Stimulated activated CD4-positive, alpha-beta T cell treated with anti-CD3 and anti-CD28 coated beads, Interleukin-15, amount 100 ng/mL, for 24 hours (primary cell): ENCODE results near the gene KCNJ6.

Experiments
- DNase-seq: peaks from one replicate; pipeline ENCODE4 v3.0.0-alpha.2; 2020

KCNJ6 gene

DNA sequence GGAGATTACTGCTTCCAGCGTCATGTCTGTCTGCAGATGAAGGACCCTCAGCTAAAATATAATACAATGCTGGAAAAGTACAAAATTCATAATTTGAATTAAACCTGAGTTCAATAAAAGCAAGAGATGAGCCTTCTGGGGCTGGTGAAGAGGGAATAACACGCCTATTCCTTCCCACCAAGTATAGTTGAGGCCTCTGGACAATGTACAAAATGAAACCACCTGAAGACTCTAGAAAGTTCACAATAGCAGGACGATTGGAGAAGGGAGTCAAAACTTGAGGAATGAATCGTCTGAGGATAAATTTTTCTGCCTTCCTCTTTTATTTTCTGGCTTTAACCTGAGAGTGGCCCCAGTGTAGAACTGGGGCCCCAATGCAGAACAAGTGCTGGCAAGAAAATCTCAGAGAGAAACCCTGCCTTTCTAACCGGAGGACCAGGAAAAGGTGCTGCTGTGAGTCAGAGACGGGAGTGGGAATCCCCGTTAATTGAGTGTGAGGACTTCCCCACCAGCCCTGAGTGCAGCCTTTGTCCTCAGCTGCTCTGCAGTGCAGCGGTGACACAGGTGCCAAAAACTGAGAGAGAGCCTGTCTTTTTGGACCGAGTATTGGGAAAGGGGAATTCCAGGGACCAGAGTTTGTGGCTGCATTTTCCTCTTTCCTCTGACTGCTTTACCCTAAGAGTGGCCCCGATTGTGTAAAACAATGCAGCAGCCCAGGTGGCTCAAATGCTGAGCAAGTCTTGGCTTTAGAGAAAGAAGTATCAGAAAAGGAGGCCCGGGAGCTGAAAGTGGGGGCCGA, 284.7 kb downstream of the KCNJ6 start:
- no peak for DNase-seq

DNA sequence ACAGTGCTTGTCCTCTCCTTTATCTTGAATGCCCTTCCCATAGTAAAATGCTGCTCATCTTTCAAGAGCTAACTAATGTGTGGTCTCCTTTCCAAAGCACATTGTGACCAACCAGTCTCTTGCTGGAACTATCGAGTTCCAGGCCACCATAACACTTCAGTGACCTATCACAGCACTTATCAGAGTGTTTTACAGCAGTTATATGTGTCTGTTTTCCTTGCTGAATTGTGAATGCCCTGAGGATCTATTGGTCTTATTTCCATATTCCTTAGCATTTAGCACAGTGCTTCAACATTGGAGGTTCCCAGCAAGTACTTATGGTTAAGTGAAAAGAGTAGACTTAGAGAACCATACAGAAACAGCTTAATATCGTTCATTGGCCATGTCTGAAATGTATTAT, 285.4 kb downstream of the KCNJ6 start:
- DNase-seq: no peak

DNA sequence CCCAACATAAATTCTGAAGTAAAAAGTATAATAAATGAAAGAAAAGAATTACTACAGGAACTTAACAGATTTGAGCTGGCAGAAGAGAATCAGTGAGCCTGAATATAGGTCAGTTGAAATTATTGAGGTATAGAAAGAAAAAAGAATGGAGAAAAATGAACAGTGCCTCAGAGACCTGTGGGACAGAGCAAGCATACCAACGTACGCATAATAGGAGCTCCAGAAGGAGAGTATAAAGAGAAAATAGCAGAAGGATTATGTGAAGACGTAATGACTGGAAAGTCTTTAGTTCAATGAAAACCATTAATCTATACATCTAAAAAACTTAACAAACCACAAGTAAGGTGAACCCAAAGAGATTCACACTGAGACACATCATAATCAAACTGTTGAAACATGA, 287.9 kb downstream of the KCNJ6 start:
- no peak for DNase-seq

DNA sequence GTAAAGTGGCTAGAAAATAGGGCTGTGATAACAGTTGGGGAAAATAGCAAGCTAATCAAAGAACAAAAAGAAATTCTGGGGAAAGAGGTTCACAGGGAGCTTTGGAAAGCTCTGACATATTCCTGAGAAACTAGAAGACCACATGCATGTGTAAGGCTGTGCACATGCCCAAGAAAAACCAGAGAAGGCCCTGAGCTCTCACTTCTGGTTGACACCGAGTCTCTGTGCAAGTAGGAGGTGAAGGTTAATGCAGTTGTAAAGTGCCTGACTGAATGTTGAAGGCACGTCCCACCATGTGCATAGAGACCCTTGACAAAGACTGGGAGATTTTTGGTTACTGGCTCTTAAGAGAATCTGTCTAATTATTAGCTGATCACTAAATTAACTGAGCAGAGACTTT, 288.7 kb downstream of the KCNJ6 start:
- DNase-seq: no peak

DNA sequence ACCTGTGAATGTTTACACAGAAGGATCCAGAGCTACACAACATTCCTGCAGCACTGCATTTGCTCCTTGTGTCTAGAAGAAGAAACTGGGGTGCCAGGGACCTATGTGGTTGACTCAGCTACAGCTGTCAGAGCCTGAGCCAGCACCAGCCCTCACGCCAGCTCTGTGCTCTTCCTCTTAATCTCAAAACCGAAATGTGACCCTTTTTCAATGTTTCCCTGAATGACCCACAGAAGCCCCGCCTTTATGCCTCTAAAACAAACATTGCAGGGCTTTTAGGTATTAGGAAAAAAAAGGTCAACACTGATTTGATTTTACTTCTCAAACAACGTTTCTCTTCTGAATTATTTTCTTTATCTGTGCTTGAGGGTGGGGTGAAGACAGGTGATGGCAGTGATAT, 289.2 kb downstream of the KCNJ6 start:
- no peak for DNase-seq

DNA sequence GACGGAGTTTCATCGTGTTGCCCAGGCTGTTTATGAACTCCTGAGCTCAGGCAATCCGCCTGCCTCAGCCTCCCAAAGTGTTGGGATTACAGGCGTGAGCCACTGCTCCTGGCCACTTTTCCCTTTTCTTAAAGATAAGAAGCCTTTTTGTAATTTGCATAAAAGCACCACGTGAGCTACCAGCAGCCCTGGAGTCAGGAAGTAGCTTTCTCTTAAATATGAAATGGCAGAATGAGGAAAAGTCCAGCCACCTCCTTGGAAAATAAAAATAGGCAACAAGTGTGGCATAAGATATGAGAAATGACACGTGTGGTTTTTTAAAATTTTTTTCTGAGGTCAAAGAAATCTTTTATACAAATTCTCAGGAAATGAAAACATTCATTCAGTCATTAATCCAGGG, 289.9 kb downstream of the KCNJ6 start:
- no peak for DNase-seq

DNA sequence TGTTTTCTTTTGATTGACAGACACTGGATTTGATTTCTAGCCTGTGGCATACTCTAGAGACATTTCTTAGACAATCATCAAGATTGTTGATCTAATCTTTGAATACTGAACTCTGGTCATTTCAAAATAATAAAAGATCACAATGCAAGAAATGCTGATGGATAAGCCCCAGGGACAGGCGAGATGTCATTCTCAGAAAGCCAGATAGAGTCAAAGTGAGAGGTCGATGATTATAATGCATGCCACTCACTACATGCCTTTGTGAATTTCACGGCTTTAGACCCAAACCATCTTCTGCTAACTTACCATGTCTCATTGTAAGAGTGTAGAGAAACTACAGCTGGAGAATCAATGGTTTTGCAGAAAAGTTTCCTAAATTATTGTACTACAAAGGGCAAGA, 292.6 kb downstream of the KCNJ6 start:
- no peak for DNase-seq

DNA sequence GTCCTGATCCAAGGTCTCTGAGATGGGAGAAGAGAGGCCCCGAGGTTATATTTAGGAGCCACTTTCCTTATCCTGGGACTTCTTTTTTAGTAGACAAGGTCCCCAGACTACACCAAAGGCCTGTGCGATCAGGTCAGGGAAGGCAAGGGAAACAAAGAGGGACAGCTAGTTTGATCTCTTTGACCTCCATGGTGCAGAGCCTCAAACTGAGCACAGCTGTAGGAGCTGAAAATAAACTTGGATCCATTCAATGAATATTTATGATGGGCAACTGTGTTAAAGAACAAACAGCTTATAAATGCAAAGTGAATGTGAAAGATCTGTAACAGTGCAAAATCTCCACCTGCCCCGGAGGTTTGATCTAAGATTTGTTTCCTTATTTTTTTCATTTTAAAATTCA, 293.1 kb downstream of the KCNJ6 start:
- no peak for DNase-seq

DNA sequence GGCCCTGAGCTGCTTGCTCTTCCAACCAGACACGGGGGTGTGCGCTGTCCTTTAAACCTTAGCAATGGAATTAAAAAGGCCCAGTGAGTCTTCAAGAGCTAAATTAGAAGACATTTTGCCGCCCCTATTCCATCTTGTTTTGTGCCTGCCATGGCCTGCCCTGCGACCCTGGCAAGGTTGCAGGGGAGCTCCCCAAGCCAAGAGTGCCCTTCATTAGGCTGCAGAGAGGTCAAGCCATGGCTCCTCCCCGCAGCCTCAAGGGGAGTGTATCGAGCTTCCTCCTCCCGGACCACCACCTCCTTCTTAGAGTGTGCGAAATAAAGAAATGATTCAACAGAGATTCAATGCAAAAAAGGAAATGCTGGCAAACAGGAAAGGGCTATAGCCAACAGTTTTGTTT, 293.5 kb downstream of the KCNJ6 start:
- no peak for DNase-seq

DNA sequence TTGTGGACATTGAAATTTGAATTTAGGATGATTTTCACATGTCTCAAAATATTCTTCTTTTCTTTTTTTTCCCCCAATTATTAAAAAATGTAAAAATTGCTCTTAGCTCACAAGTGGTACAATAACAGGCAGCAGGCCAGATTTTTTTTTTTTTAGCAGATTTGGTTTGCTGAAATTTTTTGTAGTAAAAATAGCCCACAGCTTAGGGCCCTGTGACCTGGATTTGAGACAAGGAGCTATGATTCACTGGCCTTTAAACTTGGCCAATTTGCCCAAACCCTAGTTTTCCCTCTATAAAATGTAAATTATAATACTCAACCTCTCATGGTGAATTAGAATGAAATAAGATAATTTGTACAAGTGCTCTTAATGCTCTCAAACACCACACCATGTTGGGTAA, 295.9 kb downstream of the KCNJ6 start:
- DNase-seq: no peak

DNA sequence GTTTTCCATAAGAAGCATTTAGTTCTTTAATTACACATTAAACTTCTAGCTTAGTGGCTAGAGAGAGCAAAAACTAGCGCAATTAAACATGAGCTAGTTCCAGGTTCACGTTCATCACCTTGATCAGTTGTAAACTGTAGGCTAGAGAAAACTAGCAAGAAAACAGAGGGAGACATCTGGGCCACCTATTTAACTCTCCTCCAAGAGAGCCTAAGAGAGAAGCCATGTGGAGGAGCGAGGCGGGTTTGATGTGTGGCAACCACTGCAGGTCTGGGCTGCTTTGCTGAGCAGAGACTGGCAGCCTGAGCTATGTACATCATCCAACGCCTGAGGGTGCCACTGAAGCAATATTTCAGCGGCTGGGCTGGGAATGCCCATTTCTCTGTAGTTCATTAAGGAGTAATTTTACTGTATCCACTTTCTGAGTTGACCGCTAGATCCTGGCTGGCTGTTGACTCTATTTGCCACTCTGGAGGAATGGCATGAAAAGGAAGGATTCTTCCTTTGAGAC, 296.7 kb downstream of the KCNJ6 start:
- DNase-seq: no peak

DNA sequence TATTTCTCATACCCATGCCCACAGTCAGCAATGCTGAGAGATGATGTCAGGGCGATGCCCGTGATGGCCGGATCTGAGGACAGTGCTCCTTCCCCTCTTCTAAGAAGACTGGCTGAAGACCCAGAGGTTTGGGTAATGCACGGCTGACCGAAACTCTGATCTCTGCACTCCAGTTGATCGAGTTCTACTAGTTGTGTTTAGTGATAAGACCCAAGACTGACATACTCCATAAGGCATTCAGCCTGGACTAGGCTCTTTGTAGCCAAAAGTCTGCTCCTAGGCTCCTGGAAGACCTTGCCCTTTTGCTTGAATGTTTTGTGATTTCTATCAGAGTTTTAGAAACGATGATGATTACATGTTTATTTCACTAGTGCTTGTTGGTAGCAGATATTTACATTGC, 298.2 kb downstream of the KCNJ6 start:
- no peak for DNase-seq

DNA sequence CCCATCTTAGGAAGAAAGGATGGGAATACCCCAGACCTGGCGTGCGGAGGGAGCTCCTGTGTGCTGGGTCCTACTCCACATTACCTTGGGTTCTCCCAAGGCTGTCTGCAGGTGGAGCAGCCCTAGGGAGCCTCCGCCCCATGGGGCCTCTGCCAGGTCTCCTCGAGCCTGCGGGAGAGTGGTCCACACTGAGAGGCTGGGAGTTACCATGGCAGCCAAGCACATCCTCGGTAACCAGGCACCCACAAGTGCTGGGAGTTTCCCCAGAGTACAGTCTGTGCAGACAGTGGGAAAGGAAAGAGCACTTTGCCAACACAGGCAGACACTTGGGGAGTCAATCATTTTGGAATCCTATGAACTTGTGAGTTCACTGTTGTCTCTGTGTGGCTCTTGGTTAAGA, 300.3 kb downstream of the KCNJ6 start:
- DNase-seq: no peak

DNA sequence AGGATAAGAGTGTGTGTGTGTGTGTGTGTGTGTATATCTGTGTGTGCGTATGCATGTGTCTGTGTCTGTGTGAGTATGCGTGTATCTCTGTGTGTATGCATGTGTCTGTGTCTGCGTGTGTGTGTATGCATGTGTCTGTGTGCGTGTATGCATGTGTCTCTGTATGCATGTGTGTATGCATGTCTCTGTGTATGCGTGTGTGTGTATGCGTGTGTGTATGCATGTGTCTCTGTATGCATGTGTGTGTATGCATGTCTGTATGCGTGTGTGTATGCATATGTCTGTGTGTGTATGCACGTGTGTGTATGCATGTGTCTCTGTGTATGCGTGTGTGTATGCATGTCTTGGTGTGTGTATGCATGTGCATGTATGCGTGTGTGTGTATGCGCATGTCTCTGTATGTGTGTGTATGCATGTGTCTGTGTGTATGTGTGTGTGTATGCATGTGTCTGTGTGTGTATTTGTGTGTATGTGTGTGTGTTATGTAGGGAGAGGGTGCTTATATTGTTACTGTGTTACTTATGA, 301.8 kb downstream of the KCNJ6 start:
- DNase-seq: no peak

DNA sequence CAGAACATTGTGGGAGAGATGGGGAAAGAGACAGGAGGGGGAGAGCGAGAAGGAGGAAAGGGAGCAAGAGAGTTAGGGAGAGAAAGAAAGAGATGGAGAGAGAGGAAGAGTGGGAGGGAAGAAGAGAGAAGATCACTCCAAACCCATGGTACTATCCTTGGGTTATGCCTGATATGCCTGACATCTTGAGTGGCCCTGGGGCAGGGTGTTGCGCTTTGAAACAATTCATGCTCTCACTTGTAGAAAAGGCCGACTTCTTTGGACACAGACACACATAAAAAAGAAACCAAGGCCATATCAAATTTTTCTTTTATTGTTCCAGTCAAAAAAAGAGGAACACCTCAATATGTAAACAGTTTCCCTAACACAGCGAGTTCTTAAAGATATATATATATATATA, 309.2 kb downstream of the KCNJ6 start:
- DNase-seq: no peak

DNA sequence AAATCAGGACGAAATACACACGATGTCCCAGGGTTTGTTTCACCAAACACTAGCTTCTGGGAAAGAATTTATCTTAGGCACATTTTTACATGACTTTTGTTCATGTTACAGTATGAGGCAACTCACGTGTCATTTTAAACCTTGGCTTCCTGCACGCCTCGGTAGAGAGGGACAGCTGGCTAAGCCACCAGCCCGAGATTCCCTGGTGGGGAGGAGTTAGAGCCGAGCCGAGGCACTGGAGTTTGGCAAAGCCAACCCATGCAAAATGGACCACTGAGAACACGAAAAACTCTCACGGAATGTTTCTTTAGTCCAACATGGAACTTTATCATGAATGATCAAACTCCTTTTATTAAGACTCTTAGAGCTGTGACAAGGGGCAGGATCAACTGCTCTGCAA, 309.7 kb downstream of the KCNJ6 start:
- no peak for DNase-seq

DNA sequence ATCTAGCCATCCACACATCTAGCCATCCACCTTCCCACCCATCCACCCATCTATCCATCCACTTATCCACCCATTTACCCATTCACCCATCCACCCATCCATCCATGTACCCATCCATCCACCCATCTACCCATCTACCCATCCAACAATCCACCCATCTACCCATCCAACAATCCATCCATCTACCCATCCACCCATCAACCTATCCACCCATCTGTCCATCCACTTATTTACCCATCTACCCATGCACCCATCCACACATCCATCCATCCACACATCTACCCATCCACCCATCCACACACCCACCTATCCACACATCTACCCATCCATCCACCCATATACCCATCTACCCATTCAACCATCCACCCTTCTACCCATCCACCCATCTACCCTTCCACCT, 311.3 kb downstream of the KCNJ6 start:
- DNase-seq: no peak

DNA sequence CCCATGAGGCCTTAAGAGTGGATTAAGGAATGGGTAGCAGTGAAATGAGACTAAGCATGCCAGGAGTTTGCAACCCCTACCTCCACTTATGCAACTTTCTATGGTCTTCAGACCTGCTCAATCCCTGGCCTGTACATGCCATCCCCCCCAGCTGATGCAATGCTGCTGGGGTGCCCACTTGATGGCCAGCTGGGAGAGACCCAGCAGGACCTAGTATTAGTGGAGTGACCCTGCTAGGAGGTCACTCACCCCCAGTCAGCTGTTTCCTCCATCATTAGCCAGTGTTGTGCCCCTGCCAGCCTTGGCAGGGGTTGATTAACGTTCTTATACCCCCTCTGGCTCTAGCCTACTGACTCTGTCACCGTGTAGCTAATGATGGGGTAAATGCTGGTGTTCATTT, 313.1 kb downstream of the KCNJ6 start:
- DNase-seq: no peak

DNA sequence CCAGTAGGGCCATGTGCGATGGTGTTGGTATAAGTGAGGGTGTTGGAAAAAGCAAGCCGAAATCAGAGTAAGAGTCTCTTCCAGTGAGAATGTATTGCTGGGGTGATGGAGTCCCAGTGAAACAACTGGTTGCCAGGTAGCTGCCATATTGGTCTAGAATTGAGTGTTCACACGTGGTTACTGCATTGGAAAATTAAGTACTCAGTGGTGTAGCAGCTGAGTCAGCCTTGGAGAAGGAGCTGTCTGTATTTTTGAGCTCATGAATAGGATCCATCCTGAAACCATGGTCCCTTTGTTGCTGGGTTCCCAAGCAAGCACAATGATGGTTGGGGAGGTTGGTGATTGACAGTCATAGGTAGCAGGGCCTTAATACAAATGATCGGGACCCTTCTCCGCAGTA, 314.3 kb downstream of the KCNJ6 start:
- no peak for DNase-seq

DNA sequence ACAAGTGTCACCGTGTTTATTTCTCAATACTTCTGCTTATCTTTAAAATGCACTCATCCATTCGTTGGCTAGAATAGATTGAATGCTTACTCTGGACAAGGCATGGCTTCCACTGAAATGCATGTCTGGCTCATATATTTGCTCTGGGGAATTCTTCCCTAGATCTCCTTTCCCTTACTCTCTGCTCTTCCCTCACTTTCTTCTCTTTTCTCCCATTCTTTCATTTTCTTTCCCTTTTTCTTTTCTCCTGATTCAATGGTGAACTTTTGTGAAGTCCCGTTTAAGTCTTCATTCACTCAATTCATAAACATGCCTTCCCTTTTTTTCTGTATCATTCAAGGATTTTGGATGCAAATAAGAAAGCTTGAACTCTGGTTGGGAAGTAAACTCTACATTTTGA, 315.2 kb downstream of the KCNJ6 start:
- no peak for DNase-seq

DNA sequence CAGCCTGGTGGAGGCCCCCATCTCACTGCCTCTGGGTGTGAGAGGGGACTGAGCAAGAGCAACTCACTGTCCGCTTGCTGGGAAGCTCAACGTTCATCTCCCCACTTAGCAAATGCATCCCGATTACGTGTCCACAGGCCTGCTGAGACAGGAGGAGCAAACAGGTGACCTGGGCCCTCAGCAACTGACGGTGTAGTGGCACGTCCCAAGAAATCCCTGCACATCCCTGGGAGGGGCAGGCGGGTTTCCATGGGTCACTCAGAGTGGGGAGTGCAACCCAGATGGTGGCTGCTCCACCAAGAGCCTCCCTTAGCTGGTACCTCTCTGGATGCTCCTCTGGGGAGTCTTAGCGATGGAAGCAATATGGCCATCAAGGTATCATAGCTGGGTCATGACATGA, 320.3 kb downstream of the KCNJ6 start:
- no peak for DNase-seq

DNA sequence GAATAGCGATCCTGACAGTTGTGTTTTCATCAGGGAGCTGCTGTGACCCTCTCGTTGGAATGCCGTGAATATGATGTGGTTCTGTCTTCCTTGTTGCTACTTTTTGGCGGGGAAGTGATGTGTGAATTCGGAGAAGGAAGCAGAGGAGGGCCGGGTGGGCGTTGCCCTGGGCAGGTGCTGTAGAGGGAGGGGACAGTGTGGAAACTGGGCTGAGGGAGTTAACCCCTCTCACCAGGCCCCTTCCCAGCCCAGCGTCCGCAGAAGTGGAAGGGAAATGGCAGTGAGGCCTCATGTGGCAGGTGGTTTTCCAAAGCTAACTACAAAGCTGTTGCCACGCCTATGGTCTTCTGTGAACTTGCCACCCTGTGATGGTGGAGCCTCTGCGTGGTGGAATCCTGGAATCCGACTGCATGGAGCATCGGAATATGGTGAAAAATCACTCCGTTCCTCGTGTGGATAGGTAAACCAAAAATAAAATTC, 321.7 kb downstream of the KCNJ6 start:
- no peak for DNase-seq

DNA sequence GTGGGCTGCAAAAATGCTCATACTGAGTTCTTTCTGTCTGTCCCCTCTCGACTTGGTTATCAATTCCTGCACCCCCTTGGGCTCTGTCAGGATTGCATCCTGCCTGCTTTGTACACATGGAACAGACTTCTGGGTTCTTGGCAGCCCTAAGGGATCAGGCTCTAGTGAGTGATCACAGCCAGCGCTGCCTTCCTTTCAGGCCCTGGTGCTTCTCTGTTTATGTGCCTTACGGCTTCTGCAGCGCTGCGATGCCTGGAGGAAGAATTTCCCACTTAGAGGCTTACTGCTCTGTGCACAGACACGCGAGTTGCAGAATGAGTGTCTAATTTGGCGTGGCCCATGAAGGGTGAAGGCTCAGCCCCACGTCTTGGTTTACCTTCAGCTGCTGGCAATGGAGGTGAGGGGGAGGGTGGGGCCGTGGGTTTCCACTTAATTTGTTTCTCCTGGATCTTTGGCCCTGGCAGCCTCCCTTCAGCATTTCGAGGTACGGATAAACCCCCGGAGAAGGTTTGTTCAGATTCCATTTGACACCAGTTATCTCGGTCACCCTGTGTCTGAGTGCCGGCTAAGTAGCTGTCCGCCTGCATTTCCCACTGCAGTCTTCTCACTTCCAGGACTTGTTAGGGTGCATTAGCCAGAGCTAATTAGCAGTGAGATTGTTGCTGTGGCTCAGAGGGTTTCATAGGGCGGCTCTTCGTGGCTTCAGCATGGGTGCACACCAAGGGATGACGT, 322.4 kb downstream of the KCNJ6 start:
- no peak for DNase-seq

DNA sequence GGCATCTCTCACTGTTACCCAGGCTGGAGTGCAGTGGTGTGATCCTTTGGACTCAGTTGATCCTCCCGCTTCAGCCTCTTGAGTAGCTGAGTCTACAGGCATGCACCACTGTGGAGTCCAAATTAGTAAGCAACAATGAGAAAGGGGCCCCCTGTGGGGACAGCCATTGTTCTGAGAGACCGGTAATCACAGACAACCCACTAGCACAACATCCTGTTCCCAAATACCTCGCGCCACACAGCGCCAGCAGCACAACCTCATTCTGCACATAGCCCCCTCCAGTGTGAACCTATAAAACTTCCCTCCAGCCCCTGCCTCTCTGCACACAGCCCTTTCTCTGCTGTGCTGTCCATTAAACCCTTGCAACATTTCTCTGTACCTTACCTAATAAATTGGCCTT, 323.2 kb downstream of the KCNJ6 start:
- no peak for DNase-seq
